HG03354 (cell line): ENCODE results near the gene ADAMTS16.

Source experiments
- ATAC-seq: cut with Tn5 transposase; IDR thresholded peaks from one replicate; pipeline ENCODE4 v1.9.1; 2021; ENCODE audit warnings: mild to moderate bottlenecking; ENCODE audit not compliant: unreplicated experiment, poor library complexity, severe bottlenecking

The ADAMTS16 gene

DNA sequence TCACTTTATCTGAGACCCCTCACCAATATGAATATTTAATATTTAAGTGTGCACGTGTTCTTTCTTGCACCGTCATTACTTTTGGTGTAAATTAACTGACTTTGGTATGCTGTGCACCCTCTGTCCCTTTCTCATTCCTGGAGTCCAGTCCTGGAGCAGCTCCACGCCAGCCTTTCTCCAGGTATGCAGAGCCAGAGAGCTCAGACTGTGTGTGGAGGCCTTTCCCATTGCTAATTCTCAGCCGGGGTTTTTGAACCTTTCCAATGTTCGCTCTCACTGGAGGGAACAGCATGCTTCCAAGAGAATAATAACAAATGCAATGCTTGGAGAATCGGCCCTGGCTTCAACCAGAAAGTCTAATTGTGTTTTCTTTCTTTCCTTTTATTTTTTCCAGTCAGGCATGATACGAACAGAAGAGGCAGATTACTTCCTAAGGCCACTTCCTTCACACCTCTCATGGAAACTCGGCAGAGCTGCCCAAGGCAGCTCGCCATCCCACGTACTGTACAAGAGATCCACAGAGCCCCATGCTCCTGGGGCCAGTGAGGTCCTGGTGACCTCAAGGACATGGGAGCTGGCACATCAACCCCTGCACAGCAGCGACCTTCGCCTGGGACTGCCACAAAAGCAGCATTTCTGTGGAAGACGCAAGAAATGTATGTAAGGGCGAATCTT, 41.7 kb downstream of the ADAMTS16 start:
- ATAC-seq, result no peak

DNA sequence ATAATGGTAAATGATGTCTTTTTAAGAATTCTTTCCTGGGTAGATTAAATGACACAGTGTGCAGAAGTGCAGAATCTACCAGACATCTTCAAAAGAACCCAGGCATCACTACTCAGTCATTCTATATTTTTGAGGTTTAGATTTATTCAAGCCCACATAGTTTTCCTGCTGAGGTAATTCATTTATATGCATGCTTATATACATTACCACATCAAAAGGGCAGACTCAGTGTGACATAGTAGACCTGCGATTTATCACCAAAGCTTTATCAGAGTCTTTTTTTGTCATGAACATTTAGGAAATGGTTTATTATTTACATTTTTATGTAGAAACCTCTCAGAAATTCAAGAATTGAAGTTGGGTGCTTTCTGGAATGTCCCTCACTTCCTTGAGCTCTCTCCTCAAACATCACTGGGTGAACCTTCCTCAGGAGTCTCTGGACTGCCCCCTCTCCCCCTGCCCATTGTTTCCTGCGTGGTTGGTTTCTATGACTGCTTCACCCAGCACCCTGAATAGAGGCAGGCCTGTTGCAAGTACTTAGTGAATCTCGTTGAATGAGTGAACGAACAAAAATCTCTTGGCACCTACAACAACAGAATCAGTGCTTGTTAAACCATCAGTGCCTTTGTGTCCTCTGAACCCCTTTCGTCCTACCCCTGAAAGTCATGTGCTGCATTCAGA, 42.5 kb downstream of the ADAMTS16 start:
- no peak for ATAC-seq

DNA sequence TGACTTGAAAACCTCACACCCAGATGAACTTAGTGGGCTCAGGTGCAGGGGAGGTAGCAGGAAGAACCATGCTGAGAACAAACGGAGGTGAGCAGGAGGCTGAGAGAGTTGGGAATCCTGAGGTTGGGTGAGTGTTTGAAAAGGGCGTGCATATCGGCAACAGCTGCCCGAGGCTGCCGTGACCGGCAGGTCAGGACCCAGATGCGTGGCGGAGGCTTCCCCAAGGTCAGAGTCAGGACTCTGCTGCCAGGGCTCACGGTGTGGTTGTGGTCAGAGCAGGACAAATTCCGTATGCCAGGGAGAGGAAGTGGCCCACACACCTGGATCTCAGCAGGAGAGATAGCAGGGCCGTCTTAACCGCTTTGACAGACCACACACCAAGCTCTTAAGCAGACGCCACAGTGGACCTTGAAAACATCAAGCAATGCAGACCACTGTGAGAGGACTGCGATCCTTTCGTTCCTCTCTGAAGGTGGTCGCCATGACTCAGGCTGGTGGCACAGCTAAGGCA, 43.1 kb downstream of the ADAMTS16 start:
- no peak for ATAC-seq

DNA sequence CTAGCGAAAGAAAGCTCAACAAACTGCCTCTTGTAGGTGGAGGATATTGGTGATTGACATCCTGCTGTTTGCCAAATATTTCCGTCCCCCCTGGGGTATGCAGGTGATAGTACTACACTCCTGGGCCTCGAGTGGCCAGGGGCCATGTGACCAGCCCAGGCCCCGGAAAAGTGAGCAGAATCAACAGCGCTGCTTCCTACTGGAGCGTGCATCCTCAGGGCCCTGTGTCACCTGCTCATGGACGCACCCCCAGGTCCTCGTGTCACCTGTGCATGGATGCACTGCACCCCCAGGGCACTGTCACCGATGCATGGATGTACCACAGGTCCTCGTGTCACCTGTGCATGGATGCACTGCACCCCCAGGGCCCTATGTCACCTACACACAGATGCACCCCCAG, 43.8 kb downstream of the ADAMTS16 start:
- ATAC-seq, result no peak

DNA sequence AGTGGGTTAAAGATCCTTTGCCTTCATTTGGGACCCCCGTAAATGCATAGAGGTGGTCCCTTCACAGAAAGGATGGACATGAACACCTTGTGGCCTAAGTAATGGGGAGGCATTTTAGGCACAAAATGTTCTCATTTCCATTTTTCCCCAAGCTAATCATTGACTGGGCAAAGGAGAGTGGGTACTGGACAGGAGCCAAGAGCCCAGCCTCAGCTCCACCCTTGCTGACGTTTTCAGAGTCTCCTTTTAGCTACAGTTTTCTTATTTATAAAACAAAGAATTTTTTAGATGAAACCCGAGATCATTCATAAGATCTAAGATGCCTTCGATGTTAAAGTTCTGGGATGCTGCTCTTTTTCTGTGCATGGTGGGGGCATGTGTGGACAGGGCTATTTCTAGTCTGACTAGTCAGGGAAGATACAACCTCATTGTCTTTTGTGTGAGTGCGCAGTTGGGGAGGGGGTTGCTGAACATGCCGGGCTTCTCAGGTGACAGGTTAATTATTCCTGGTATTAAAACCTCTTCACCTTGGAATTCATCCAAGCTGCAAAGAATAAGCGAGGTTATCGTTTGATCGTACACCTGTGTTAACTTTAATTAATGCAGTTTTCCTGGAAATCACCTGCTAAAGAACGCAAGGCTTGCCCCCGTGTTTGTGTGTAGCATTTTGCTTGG, 48.4 kb downstream of the ADAMTS16 start:
- no peak for ATAC-seq

DNA sequence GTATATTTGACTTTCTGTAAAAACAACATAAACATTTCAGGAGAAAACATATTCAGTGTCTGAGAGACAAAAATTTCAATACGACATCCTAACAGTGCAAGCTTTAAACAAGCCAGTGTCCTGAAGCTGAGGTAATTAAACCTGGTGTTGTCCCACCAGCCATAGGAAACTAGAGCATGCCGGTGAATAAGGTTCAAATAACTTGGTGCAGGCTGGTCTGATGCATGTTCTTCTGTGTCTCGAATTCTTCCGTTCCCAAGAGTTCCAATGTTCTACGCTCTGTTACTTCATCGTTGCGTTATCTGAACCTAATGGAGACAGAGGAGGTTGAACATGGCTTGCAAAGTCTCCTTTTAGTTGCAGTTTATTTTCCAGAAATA, 48.9 kb downstream of the ADAMTS16 start:
- no peak for ATAC-seq

DNA sequence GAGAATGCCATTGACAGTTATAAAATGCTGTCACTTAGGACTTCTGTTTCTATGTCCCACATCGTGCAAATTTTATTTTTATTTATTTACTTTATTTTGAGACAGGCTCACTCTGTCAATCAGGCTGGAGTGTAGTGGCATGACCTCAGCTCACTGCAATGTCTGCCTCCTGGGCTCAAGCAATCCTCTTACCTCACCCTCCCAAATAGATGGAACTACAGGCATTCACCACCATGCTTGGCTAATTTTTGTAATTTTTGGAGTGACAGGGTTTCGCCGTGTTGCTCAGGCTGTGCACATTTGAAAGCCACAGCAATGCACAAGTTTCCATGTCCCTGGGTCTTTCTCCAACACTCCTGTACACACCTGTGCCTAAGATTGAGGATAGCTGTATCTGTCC, 51.8 kb downstream of the ADAMTS16 start:
- no peak for ATAC-seq

DNA sequence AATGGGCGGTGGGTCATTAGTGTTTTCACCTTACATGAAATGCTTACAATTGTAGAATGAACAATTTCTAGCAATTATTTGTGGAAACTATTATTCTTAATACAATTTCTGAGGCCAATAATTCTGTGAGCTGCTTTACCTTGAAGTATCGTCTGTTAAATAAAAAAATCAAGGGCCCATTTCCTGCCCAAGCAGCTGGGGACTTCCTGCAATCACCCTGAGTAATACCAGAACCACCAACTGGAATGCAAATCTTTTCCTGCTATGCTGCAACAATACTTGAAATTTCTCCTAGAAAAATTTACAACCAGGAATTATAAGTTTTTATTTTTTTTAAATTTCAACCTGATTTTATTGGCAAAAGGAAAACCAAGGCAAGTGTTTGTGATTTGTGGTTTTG, 52.6 kb downstream of the ADAMTS16 start:
- no peak for ATAC-seq

DNA sequence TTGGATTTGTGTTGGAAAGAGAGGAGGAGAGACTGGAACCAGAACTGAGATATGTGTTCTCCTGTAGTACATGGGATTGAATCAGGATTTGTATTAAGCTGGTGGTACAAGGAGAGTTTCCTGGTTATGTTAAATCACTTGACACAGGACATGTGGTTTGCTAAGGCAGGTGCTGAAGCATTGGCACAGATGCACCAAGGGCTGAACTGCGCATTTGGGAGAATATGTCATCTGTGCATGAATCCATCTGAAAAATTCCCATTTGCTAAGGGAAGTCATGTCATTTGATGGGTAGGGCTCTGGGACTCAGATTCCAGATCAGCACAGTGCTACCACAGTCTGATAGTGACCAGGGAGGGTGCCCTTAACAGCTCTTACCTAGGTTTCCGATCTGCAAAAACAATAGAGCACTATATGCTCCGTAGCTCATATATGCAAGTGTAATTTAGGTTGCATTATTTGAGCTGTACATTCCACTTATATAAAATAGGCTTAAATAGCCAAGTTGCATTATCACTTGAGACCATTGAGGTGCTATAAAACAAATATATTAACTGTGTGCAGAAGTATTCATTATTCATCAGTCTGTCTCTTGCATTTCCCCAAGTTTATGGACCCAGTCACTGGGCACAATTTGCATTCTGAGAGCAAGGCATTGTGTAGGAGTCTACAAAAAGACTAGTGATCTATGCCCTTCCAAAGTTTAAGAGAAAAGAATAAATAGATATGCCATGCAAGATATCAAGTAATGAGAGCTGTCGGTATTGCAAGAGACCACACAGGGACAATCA, 55.2 kb downstream of the ADAMTS16 start:
- ATAC-seq, result no peak

DNA sequence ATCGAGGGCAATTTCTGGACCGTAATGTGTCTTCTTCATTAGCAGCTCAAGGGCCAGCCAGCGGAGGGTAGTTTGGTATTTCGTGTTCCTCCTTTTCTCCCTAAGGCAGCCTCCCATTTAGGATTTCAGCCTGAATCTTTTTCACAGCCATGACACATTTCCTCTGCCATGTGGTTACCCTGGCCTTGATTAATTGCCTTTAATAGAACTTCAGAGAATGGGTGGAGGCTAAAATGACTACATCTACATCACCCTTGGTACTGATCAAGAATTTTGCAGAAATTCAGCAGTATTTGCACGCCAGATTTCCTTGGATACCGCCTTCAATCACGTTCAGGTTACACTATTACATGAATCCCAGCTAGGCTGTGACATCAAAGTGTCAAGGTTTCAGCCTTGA, 58.0 kb downstream of the ADAMTS16 start:
- ATAC-seq, result no peak

DNA sequence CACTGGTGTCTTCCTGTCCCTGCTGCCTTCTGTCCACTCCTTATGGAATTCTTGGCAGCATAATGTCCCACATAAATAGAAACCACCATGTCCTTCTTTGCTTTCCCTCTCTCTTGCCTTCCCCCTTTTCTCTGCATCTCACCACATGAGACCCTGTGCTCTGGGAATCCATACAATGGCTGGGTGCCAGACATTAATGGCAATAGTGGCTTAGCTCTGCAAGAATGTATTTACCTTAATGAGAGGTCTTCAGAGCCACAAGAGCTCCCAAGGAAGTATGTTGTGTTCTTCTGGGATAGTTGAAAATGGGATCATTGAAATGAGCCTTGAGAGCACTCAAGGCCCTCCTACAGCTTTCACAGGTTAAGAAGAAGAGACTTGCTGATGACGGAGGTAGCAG, 58.7 kb downstream of the ADAMTS16 start:
- ATAC-seq, result no peak

DNA sequence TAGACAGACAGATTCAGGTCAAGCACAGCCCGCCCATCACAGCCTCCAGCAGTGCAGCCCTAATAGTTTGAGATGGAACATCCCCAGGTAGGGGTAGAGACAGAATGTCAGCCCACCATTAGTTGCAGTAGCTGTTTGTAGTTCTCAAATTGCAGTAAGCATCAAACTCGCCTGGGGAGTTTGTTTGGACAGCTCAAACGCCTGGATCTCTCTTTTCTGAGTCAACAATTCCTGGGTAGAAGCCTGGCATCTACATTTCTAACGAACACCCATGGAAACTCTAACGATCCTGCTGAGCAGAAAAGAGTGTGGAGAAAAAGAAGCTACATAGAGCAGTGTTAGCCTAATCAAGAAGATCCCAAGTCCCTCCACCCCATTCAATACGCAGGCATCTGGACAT, 59.4 kb downstream of the ADAMTS16 start:
- no peak for ATAC-seq

DNA sequence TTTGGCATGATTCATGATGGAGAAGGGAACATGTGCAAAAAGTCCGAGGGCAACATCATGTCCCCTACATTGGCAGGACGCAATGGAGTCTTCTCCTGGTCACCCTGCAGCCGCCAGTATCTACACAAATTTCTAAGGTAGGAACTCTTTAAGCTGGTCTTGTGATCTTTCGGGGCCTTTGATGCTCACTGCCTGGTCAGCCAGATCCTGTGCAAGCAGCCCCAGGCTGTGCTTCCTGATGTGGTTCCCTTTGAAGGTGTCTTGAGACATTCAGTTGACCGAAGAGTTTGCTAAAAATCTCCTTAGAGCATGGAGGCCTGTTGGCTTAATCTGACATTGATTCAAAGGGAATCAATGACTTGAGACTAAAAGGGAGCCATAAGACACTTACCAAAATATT, 60.0 kb downstream of the ADAMTS16 start:
- no peak for ATAC-seq

DNA sequence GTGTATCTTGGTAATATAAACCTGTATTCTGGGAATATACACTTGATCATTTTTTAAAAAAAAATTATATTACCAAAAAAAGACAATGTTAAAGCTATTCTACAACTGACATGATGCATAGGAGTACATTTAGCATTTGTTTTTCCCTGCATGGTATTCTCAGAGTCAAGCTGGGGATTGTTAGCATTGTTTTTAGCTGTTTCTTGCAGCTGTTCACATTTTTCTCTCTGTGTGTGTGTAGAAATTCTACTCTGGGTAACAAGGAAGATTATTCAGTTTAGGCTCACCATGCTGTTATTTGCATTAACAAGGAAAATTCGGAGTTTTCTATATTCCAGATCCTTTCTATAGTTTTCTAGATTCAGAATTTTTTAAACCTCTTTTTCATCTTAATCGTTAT, 62.2 kb downstream of the ADAMTS16 start:
- ATAC-seq, result no peak

DNA sequence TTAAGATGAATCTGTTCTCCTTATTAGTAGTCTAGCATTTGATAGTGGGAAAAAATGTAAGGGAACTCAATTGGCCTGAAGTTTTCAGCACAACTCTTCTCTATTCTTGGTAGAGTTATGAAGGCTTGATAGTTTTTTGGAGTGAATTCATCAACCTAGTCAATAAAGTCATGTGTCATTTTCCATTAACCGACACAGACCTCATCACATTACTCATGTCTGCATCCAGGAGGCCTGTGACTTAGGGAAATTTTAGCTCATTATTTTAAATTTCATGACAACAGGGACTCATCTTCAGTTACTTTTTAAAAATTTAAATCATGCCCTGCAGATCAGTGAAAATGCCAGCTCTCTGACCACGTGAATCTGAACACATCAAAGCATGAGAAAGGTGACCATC, 63.3 kb downstream of the ADAMTS16 start:
- ATAC-seq, result no peak

DNA sequence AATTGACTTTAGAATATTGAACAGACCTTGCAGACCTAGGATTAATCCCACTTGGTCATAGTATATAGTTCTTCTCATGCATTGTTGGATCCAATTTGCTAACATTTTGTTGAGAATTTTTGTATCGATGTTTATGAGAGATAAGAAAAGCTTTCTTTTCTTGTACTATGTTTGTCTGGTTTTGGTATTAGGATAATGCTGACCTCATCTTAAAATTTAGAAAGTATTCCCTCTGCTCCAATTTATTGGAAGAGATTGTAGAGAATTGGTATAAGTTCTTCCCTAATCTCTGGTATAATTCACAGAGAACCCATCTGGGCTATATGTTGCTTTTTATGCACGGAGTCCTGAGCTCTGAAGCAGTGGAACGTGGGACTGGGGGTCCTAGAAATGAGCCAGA, 67.7 kb downstream of the ADAMTS16 start:
- ATAC-seq, result no peak

DNA sequence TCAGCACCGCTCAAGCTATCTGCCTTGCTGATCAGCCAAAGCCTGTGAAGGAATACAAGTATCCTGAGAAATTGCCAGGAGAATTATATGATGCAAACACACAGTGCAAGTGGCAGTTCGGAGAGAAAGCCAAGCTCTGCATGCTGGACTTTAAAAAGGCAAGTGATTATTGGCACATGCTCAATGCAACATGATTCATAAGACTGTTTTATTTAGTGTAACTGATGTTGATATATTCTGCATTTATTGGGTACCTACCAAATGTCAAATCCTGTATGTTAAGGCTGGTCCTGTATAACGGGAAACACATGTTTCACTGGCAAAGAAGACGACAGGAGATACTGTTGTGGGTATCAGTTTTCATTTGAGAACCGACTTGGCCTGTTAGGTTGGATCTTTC, 69.0 kb downstream of the ADAMTS16 start:
- no peak for ATAC-seq

DNA sequence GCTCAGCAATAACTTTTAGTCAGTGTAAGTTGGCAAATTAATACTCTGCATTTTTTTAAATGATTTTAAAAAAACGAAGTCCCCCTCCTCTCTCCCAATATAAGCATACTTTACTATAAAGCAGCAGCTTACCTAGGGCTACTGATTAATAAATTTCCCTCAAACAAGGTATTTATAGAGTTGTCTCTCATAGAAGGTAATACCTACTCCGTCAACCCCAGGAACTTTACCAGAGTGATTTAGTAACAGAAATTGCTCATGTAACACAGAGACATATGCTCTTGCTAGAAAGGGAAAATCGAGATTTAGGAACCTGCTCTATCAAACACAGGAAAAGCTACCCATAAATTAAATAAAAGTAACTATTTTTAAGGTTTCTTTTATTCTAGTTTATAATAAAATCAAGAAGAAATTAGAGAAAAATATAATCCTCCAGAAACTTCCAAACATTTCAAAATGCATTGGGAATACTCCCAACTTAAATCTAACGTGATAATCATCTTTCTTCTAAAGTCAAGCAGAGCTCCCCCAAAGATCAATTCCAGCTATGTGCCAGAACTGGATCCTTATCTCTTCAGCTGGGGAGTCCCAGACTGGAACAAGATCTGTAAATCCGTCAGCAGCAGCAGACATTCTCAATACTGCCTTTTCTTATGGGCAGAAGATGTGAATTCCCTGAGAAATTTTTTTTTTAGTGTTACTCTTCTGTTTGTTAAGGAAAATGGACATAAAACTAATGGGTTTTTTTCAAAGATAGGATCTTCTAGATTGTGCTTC, 69.6 kb downstream of the ADAMTS16 start:
- ATAC-seq, result no peak

DNA sequence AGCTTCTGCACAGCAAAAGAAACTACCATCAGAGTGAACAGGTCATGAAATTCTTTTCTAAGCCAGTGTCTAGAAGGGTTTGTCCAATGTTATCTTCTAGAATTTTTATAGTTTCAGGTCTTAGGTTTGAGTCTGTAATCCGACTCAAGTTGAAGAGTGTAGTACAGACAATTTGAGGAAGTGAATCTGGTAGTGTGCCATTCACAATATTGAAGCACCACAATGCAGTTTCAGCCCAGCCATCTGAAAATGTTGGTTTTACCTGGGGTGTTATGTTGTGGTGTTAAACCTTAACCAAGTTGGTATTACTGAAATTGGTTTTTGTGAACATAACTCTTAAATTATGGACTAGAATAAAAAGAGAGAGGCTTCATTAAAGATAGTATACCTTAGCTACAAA, 77.2 kb downstream of the ADAMTS16 start:
- ATAC-seq, result peak; percentile 92

DNA sequence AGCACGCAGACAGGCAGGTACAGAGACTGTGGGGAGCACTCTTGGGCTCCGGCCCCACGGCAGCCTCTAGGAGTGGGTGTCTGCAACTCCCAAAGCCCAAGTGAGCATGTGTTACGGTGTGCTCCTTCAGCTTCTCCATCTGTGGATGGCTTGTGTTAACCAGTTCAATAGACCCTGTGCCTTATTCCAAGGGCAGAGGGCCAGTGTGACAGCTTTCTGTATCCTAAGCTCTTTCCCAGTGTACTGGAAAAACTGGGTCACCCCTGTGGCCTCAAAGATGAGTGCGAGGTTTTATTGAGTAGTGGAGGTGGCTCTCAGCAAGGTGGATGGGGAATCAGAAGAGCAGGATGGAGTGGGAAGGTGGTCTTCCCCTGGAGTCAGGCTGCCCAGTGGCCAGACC, 78.3 kb downstream of the ADAMTS16 start:
- ATAC-seq, result no peak
